Stimulated activated CD8-positive, alpha-beta memory T cell treated with anti-CD3 and anti-CD28 coated beads, Interleukin-2, amount 100 ng/mL, for 1 hour (primary cell): ENCODE results near the gene CLTCL1.
A peak's percentile ranks its signal among the peaks of the same experiment; 100 is the strongest.

Experiments used
- DNase-seq, 2 donors: peaks; one replicate each; pipeline ENCODE4 v3.0.0-alpha.2; 2020; ENCODE audit warnings: low read depth in 2 of 2

CLTCL1 gene

DNA sequence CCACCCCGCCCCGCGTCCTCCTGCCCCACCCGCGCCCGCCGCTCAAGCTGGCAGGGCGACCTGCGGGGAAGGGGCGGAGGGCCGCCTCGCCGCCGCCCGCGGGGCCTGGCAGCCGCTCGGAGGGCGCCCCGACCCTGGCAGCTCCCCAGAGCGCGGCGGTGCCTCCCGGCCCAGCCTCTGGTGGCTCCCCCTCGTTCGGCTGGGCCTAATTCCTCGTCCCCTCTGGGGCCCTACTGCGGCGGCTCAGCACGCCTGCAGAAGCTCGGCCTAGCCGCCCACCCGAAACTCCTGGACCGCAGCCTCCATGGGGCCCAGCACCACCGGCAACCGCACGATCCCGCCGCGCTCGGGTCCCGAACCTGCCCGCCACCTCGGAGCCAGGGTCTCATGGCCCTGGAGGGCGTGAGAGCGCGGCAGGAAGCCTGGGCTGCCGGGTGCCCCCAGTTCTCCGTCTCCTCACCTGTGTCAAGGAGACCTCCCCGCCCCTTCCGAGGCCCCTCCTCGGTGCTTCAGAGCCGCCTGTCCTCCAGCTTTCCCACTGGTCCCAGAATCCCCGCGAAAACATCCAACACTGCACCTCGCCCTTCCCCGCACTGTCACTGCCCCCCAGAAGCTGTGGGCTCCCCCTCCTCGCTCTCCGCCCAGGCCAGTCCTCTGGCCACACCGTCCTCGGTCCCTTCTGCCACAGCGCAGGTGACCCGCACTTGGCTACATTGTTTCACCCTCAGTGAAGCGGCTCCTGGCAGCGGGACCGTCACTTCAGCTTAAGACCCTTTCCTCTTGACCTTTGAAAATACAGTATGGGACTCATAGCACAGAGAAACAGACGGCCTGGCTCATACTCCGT is 140.8 kb downstream of the CLTCL1 start:
- DNase-seq, result no peak

DNA sequence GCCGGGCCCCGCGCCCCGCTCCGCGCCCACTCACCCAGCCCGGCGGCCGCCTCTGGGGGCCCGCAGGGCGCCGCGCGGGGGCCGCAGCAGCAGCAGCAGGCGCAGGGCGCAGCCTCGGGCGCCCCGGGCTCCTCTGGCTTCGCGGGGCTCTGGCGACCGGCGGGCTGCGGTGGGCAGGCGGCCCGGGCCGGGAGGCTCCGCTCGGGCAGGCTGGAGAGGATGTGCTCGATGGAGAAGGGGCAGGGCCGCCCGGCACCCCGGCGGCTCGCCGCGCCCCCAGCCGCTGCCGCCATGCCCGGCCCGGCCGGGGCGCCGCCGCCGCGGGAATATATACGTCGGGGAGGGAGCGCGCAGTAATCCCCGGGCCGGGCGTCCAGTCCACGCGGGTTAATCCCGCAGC is 141.5 kb downstream of the CLTCL1 start, which contains the start of gene GSC2:
Gene GSC2 (minus strand): TSS at position 302 of the 400 bp plus-strand sequence. CDS start 9 bp downstream, at position 293.
- no peak for DNase-seq

DNA sequence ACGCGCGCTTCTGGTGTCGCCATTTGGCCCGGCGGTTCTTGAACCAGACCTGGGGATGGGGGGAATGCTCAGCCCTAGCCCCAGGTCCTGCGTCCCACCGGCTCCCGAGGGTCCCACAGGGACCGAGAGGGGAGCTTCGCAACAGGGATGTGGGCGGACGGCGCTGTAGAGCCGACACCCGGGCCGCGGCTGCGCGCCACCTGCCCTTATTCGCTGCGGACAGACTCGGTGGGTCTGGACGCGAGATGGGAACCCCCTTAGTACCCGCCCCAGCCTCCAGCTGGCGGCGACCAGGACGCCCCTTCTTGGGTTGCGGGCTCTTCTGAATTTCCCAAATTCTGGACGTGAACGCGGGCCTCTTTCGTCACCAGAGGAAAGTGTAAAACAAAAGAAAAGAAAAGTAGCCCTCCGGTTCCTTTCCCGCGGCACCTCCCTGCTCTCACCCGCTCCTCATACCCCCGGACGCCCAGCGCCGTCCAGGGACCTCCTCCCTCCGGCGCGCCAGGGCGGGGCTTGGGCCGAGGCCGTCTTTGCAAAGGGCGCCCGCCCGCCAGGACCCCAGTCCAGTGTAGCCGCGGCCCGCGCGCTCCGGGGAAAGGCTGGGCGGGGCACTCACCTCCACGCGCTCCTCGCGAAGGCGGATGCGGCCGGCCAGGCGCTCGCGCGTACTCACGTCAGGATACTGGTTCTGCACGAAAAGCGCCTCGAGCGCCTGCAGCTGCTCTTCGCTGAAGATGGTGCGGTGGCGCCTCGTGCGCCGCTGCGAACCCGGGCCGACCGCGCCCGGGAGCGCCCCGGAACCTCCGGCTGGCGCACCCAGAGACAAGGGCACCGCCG is 142.3 kb downstream of the CLTCL1 start:
- no peak for DNase-seq

DNA sequence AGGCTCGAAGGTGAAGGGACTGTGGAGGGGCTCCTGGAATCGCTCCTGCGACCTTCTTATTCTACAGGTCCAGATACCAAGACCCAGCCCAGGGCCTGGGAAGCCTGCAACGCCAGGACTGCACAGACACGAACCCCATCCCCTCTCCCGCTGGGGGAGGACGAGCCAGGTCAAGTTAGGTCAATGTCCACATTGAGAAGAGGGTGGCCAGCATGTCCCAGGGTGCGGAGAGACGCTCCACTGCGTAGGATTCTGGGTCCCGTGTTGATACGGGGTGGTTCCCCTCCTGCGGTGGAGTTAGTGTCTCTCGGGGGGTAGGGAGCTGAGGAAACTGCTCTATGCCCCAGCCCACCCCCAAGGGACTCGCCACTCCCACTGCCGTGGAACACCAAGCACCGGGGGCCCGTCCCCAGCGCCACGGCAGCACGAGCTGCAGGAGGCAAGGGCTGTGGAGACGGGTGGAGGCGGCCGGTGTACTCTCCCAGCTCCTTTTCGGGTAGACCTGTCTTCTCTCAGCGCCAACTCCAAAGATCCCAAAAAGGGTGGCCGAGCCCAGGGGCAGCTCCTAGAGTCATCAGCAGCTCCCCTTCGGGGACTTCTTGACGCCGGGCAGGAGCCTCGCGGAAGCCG is 143.0 kb downstream of the CLTCL1 start:
- DNase-seq, result no peak

DNA sequence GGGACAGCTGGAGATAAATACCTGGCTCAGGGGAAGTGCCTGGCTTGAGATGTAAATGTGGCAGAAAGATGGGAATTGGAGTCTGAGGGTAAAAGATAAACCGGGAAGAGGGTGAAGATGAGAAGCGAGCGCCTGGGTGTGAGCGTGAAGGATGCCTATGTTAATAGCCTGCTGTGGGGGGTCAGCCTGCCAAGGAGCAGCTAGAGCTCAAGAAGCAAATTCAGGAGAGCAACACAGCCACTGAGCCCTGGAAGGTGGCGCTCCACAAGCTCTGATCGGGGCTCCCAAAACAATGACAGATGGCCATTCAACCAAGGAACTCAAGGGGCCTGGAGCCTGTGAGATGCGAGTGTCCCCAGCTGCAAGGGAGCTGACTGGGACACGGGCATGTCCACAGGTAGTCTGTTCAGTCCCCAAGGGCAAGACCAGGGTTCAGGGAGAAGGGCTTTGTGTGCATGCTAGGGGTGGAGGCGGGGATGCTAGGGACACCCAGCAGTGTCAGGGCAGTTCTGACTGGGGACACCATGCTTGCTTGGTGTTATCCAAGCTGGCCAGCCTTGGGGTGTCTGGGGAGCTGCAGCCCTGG is 144.2 kb downstream of the CLTCL1 start:
- DNase-seq, result no peak

DNA sequence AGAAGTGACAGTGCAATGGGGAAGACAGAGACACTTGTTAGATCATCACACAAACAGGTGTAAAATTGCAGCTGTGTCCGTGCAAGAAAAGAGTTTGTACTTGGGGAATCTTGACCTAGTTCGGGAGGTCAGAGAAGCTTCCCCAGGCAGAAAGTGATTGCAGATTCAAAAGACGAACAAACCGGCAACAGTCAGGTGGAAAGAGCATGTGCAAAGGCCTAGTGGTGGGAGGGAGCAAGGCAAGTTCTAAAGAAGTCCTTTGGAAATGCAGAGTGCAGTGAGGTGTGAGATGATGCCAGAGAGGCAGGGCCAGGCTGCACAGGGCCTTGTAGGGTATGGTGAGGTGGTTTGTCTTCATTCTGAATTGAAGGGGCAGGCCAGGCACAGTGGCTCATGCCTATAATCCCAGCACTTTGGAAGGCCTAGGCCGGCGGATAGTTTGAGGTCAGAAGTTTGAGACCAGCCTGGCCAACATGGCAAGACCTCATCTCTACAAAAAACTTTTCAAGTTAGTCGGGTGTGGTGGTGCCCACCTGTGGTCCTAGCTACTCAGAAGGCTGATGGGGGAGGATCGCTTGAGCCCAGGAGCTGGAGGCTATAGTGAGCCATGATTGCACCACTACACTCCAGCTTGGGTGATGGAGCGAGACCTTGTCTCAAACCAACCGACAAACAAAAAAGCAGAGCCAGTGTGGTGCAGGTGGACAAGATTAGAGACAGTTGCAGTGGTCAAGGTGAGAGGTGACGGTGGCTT is 145.1 kb downstream of the CLTCL1 start:
- DNase-seq, result no peak

DNA sequence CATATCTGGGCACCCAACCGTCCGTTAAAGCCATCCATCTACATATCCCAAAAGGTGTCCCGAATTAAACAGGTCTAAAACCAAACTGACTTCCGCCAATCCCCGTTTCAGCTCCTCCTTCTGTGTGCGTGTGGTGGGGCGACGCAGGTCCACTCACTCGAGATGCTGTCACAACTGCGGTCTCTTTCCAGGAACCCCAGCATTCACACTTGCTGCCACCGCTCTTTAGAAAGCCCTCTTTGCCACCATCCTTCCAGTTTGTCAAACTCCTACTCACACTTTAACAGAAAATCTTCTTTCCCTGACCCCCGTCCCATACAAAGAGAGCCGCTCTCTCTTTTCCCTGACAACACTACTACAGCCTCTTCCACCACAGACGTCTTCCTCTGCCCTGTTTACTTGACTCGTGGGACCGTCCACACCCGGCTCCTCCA is 147.5 kb downstream of the CLTCL1 start:
- peak in 1 of 2 donors; percentile 9 for DNase-seq

DNA sequence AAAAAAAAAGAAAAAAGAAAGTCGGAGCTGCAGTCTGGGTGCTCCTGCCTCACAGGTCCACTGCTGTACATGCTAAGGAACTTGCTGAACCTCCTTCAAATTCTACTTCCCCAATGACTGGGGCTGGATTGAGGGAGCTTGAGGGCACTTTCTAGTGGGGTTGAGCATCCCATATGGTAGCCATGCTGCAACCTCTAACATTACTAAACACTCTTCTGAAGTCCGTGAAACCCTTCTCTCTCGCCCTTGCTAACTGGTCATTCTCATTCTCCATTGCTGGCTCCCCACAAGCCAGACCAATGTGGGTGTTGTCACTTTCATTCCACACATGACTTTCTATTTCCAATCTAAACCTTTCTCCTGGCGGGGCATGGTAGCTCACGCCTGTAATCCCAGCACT is 148.3 kb downstream of the CLTCL1 start:
- DNase-seq, result no peak

DNA sequence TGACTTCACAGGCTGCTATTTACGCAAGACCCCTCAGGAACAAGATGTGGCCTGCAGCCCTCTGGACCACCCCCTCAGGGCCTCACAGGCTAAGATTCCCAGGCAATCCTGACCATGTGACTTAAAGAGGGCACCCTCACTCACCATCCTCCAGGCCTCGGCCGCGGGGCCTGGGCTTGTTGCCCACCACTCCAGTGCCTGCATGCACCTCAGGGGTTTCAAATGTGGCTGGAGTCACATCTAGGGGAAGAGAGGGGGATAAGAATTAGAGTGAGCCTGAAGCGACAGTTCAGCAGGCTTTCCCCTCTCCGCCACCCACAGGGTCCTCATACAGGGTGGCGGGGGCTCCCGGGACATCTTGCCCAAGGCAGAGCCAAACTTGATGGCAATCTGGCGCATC is 149.1 kb downstream of the CLTCL1 start:
- DNase-seq, result no peak

DNA sequence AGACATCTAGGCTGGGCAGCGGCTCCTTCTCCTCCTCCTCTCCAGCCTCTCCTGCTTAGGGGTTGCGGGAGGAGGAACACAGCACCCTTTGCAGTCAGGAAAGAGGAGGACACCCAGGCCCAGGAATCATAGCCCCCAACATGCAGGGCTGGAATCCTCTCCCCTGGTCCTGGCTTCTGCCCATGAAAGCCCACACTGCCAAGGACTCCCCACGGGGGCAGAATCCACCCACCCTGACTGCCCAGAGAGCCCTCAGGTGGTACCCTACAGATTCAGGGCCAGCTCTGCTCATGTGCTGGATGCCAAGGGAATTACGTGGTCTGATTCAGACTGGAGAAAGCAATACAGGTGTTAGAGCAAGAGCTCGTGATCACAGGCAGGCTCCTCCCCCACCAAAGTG is 151.5 kb downstream of the CLTCL1 start:
- no peak for DNase-seq

DNA sequence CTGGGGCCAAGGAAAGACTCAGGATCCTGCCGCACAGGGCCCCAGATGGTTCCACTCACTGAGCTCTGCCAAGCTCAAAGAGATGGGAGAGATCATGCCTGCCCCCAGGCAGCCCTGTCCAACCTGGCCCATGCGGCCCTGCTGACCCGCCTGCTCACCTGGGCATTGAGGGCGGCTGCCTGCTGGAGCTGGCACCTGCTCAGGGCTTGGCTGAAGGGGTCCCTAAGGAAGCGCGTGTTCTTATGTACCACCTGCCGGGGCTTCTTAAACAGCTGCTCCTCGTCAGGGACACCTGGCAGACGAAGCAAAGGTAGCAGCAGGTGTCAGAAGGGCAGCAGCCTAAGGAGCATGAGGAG is 152.5 kb downstream of the CLTCL1 start:
- no peak for DNase-seq

DNA sequence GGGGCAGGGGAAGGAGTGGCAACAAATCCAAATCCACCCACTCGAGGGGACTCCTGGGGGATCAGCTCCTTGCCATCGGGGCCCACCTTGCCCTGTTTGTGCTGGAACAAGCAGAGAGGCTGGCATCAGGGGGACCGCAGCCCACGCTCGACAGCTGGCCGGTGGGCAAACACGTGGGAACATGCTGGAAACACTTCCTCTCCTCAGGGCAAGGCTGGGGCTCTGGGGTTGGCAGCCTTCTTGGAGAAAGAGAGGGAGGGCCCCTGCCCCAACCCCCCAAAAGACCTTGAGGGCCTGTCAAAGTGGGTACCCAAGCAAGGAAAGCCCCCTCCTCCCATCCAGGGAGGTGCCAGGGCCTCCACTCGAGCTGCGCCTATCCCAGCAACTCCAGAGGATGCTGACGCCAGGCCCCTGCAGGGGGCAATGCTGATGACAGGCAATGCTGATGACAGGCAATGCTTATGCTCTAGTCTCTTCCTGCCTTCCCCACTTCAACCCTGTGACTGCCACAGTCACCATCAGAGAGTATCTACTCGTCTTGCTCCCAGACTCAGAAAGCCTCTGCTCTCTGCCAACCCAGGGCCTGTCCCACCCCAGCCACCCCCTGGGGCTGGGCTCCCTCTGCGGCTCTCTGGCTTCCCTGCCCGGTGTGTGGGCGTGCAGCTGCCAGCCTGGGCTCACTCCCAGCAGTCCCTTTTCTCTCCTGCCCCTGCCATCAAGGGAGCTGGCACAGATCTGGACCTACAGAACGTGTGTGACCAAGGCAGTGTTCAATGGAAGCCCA is 153.1 kb downstream of the CLTCL1 start:
- no peak for DNase-seq

DNA sequence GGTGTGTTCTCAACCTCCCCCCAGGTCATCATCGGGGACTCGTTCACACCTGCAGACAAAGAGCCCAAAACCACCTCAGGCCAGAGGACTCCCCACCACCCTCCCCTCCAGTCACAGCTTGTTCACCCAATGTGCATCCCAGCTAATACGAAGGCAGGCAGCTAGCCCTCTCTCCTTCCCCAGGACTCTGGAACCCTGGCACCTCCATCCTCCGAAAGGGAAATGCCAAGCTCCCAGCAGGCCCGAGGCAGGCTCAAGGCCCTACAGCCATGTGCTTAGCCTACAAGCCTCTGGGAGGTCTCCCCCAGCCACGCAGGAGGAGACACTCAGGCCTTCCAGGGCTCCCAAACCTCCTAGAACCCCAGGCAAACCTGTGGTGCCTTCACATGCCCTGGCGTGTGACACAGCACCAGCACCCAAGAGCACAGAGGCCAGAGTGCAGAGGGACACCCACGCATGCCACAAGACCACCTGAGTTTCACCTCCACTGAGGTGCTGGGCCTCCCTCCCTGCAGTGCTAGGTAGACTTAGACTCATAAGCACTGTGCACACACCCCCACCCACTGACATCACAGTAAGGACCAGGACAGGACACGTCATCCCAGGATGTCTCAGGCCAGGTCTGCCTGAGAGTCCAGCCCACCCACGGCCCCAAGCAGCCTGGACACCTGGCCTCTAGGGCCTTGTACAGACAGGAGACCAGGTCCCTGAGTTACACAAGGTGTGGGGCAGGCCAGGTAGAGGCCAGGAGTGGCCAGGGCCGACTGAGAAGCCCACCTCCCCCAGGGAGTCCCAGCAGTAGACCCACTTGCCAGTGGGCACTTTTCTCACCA is 153.9 kb downstream of the CLTCL1 start:
- DNase-seq, result no peak

DNA sequence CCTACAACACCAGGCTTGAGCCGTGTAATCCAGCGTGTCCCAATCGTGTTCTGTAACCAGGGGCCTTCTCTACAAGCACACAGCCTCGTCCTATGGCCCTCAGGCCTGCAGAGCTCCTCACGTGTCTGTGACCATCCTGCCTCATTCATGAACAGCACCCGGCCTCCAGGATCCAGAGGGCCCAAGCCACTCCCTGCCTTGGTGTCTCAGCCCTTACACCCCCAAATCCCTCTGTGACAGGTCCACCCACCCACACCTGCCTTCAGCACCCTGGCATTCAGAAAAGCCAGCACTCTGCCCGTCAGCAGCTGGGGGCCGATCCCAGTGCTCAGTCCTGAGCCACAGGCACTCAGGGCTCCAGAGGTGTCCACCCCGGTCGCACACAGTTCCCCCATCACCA is 154.6 kb downstream of the CLTCL1 start:
- DNase-seq, result no peak

DNA sequence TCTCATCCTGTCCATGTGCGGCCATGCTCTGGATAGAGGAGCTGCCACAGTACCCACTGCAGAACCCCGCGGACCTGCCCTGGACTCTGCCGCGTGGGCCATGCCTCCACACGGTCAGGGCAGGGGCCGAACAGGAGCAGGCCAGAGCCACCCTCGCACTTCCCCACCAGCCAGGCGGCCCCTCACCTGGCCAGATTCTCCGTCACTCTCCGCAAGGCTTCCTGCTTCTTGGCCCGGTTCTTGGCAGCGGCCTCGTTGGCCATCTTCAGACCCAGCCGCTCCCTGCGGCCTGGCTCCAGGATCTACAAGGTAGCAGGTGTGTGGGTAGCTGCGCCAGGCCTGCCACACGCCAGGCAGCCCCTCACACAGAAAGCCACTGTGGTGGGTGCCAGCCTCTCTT is 156.6 kb downstream of the CLTCL1 start:
- no peak for DNase-seq

DNA sequence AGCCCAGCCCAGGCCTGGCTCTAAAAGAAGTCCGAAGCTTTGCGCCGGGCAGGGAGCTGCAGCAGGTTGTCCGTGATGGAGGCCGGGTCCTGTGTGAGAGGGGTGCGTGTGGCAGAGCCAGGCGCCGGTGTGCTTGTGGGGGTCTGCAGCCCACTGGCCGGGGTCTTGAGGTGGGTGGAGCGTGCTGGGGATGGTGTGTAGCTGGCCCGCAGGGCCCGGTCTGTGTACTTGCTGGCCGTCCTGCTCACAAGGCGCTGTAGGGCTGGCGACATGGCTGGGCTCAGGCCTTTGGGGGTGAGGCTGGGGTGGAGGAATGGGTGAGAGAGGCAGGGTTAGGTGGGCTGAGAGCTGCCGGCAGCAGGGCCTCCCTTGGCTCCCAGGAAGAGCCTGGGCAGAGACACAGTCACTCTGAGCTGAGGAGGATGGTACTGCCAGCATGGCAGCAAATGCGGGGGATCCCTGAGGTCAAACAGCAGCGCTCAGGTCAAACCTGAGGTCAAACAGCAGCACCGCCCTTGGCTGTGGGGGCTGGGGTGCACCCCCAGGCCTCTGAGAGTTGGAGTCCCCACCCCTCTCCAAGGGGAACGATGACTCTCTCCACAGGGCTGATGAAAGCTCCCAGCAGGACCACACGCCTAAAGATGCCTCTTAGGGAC is 157.2 kb downstream of the CLTCL1 start:
- DNase-seq, result no peak

DNA sequence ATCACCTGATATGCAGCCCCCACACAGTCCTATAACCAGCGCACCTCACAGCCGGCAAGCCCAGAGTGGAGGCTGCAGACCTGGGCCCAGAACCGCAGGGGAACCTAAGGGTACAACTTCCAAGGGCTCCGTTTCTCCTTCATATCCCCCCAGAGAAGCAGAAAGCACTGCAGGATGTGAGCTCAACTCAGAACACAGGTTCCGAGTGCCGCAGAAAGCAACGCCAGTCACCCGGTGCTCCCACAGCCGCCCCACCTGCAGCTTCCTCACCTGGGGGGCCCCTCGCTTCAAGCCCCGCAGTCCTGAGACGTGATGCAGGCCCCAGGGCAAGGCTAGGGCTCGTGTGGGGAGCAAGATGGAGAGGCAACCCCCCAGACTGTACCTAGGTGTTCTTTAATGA is 158.0 kb downstream of the CLTCL1 start:
- DNase-seq, result no peak

DNA sequence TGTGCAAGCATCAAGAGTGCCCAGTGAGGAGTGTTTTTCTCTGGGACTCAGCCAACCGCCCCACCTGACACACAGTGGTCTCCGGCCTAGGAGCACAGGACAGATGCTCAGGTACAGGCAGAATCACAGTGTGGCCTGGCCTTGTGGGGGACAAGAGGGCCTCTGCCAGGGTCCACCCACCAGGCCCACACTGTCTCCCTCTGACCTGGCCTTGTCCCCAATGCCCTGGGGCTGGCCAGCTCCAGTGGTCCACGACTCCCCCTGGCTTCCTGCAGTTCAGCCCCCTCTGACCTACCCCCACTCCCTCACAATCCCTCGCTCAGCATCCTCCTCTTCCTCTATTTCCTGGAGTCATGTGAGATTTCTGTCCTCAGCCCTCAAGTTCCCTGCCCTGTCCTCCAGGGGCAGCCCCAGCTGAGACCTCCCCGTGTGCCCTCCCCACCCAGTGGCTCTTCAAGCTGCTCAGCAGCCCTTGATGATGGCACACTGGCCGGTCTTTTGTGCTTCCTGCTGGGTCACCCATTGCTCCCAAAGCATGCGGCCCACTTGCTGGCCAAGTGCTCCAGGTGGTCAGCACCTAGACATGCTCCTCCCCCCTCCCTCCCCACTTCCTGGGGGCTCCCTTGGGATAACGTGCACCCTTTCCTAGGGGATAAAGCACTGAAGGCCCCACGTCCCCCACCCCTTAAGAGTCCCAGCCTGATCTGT is 158.7 kb downstream of the CLTCL1 start:
- DNase-seq, result no peak
